Activated naive CD4-positive, alpha-beta T cell treated with anti-CD3 and anti-CD28 coated beads, Interleukin-2, amount 50 U/mL, for 16 hours (primary cell): Measurements from ENCODE around the gene APBA2.
"Not testable (repeated sequence)": the region's sequence is repeated elsewhere in the genome, so short reads cannot be mapped to it uniquely, and the experiment has no call there.

ENCODE experiments used
- DNase-seq: peaks from one replicate; pipeline ENCODE4 v3.0.0-alpha.2; 2020

Gene APBA2

GRCh38 chr15:28879551-28879950, 6.2 kb upstream of the APBA2 start:
- DNase-seq = no peak

GRCh38 chr15:28880680-28881079, 5.1 kb upstream of the APBA2 start:
- DNase-seq = no peak

GRCh38 chr15:28881170-28881569, 4.6 kb upstream of the APBA2 start:
- DNase-seq = no peak

- no peak for DNase-seq
Measured at GRCh38 chr15:28881600-28881999, 4.2 kb upstream of the APBA2 start.

GRCh38 chr15:28884151-28884940, 1.4 kb upstream of the APBA2 start:
- no peak for DNase-seq

GRCh38 chr15:28885128-28885629, 595 bp upstream of the APBA2 start:
- DNase-seq = no peak

GRCh38 chr15:28886431-28887338, 911 bp downstream of the APBA2 start:
- DNase-seq = no peak

- no peak for DNase-seq
Measured at GRCh38 chr15:28887339-28888174, 1.8 kb downstream of the APBA2 start.

- no peak for DNase-seq
Measured at GRCh38 chr15:28888302-28888894, 2.6 kb downstream of the APBA2 start.

- no peak for DNase-seq
Measured at GRCh38 chr15:28888900-28889299, 3.1 kb downstream of the APBA2 start.

- no peak for DNase-seq
Measured at GRCh38 chr15:28889346-28889745, 3.6 kb downstream of the APBA2 start.

- not testable (repeated sequence) for DNase-seq
Measured at GRCh38 chr15:28889871-28890270, 4.1 kb downstream of the APBA2 start.

- DNase-seq = not testable (repeated sequence)
Measured at GRCh38 chr15:28890291-28890690, 4.5 kb downstream of the APBA2 start.

GRCh38 chr15:28890711-28891495, 5.1 kb downstream of the APBA2 start:
- no peak for DNase-seq

GRCh38 chr15:28891588-28891987, 5.8 kb downstream of the APBA2 start:
- no peak for DNase-seq

GRCh38 chr15:28892789-28893610, 7.2 kb downstream of the APBA2 start:
- DNase-seq = no peak

GRCh38 chr15:28894631-28895030, 8.9 kb downstream of the APBA2 start:
- no peak for DNase-seq

GRCh38 chr15:28895146-28895545, 9.4 kb downstream of the APBA2 start:
- DNase-seq = no peak

GRCh38 chr15:28895566-28895965, 9.8 kb downstream of the APBA2 start:
- DNase-seq = no peak

GRCh38 chr15:28896951-28897350, 11.2 kb downstream of the APBA2 start:
- DNase-seq = no peak
